SK-N-SH (cell line): ENCODE data around the gene CCL17.
A peak's percentile ranks its signal among the peaks of the same experiment; 100 is the strongest.

Experiments
- CTCF ChIP-seq: fragments of 200-600 bp; sonication (generic); IDR thresholded peaks from 2 replicates; pipeline ENCODE4 v1.6.1; 2017; ENCODE audit warnings: antibody characterized with exemption, mild to moderate bottlenecking, moderate library complexity
- GABPA ChIP-seq: IDR thresholded peaks from 2 replicates; pipeline ENCODE4 v1.4.0; 2012; ENCODE audit warnings: low read depth, mild to moderate bottlenecking
- MAX ChIP-seq: IDR thresholded peaks from 2 replicates; pipeline ENCODE4 v1.4.0; 2012; ENCODE audit warnings: low read depth
- REST ChIP-seq: IDR thresholded peaks from 2 replicates; pipeline ENCODE4 v1.6.1; 2012; ENCODE audit warnings: mild to moderate bottlenecking, low read depth, low read length, moderate library complexity
- RFX5 ChIP-seq: IDR thresholded peaks from 2 replicates; pipeline ENCODE4 v1.6.1; 2012; ENCODE audit warnings: mild to moderate bottlenecking, improper control_type of control experiment, low read length
- ZBTB33 ChIP-seq: IDR thresholded peaks from 2 replicates; pipeline ENCODE4 v1.4.0; 2012; ENCODE audit warnings: low read depth, borderline replicate concordance

GRCh38 chr16:57422026-57422944 is 17.7 kb downstream of the CCL17 start:
- TF ChIP-seq RFX5: no peak
- TF ChIP-seq MAX: no peak
- peak; percentile 77 for TF ChIP-seq CTCF
- no peak for TF ChIP-seq REST
- TF ChIP-seq GABPA: peak; percentile 49; the same call in 1 of the 2 replicates
- no peak for TF ChIP-seq ZBTB33
